Measurements from ENCODE around the gene MAT2B. TPM values are rescaled to one million over a fixed set of nuclear protein-coding genes. Genes with fewer than 3 reads are reported as not detected.

MAT2B gene
- total and polyA plus RNA-seq, 4 donors, result 34.5 to 69.7 (median 52.6) TPM

GRCh38 chr5:163562071-163562470 lies 56.7 kb downstream of the MAT2B start:
- Histone ChIP-seq H3K4me3 (no peak overlapping the region), H3K4me1 (ENCODE audit: control insufficient read depth in 5 of 5, insufficient read depth in 5 of 5, low read length in 5 of 5) (peaks cover 0 to 31% (median 1%) of the 10 kb centered on the region in 5 donors), H3K27ac (ENCODE audit: low read depth in 1 of 2, low read length in 1 of 2) (no peak overlapping the region), H3K9ac (ENCODE audit: insufficient read depth in 1 of 2, low read length in 2 of 2) (no peak overlapping the region), H3K36me3 (ENCODE audit: control insufficient read depth in 4 of 4, insufficient read depth in 4 of 4, low read length in 4 of 4) (no peaks in the 10 kb centered on the region), H3K27me3 (ENCODE audit: control insufficient read depth in 3 of 3, insufficient read depth in 3 of 3, low read length in 2 of 3) (peaks cover 0 to 18% (median 15%) of the 10 kb centered on the region in 3 donors), H3K9me3 (ENCODE audit: control insufficient read depth in 4 of 4, insufficient read depth in 3 of 4, low read length in 3 of 4) (no peaks in the 10 kb centered on the region)
- 68 to 86% methylated on average over 3 of the region's 3 CpGs for WGBS, 2 donors
- TF ChIP-seq CTCF (IDR thresholded peaks at IDR 0.05; ENCODE audit: control extremely low read depth, extremely low read depth), result no peak
- ATAC-seq (ENCODE audit: insufficient read depth, low FRiP score) (no peak), DNase-seq (no peak)

- Histone ChIP-seq H3K9me3 (ENCODE audit: control insufficient read depth in 4 of 4, insufficient read depth in 3 of 4, low read length in 3 of 4) (no peaks in the 10 kb centered on the region), H3K4me1 (ENCODE audit: control insufficient read depth in 5 of 5, insufficient read depth in 5 of 5, low read length in 5 of 5) (peaks cover 0 to 31% (median 1%) of the 10 kb centered on the region in 5 donors), H3K9ac (ENCODE audit: insufficient read depth in 1 of 2, low read length in 2 of 2) (no peak overlapping the region), H3K27ac (ENCODE audit: low read depth in 1 of 2, low read length in 1 of 2) (no peak overlapping the region), H3K27me3 (ENCODE audit: control insufficient read depth in 3 of 3, insufficient read depth in 3 of 3, low read length in 2 of 3) (peaks cover 0 to 22% (median 15%) of the 10 kb centered on the region in 3 donors), H3K4me3 (no peak overlapping the region), H3K36me3 (ENCODE audit: control insufficient read depth in 4 of 4, insufficient read depth in 4 of 4, low read length in 4 of 4) (no peaks in the 10 kb centered on the region)
- DNase-seq (peak in 2 of 3 donors; percentile 34 to 47), ATAC-seq (ENCODE audit: insufficient read depth, low FRiP score) (no peak)
- no peak for TF ChIP-seq CTCF (IDR thresholded peaks at IDR 0.05; ENCODE audit: control extremely low read depth, extremely low read depth)
- WGBS, 2 donors, result 29 to 33% methylated on average over 1 of the region's 1 CpG
Observed at GRCh38 chr5:163563112-163563511, 57.7 kb downstream of the MAT2B start.

GRCh38 chr5:163563880-163564279 lies 58.5 kb downstream of the MAT2B start:
- H3K36me3 ChIP-seq (ENCODE audit: control insufficient read depth in 4 of 4, insufficient read depth in 4 of 4, low read length in 4 of 4), result no peaks in the 10 kb centered on the region
- H3K9ac ChIP-seq (ENCODE audit: insufficient read depth in 1 of 2, low read length in 2 of 2), result no peak overlapping the region
- 74 to 75% methylated on average over 3 of the region's 3 CpGs for WGBS, 2 donors
- ATAC-seq (ENCODE audit: insufficient read depth, low FRiP score) (no peak), DNase-seq (no peak)
- H3K4me3 ChIP-seq, result no peak overlapping the region
- peaks cover 0 to 22% (median 15%) of the 10 kb centered on the region in 3 donors for H3K27me3 ChIP-seq (ENCODE audit: control insufficient read depth in 3 of 3, insufficient read depth in 3 of 3, low read length in 2 of 3)
- H3K4me1 ChIP-seq (ENCODE audit: control insufficient read depth in 5 of 5, insufficient read depth in 5 of 5, low read length in 5 of 5), result peaks cover 0 to 31% (median 0%) of the 10 kb centered on the region in 5 donors
- H3K9me3 ChIP-seq (ENCODE audit: control insufficient read depth in 4 of 4, insufficient read depth in 3 of 4, low read length in 3 of 4), result no peaks in the 10 kb centered on the region
- no peak overlapping the region for H3K27ac ChIP-seq (ENCODE audit: low read depth in 1 of 2, low read length in 1 of 2)
- no peak for TF ChIP-seq CTCF (IDR thresholded peaks at IDR 0.05; ENCODE audit: control extremely low read depth, extremely low read depth)

All from lung (tissue), 12 donors.